ENCODE measurements around the gene CENATAC. TPM values are rescaled to one million over a fixed set of nuclear protein-coding genes. Genes with fewer than 3 reads are reported as not detected.
"Not testable (repeated sequence)": the region's sequence is repeated elsewhere in the genome, so short reads cannot be mapped to it uniquely, and the experiment has no call there.

CENATAC gene
- total RNA-seq, 1 experiment from 2014 or later = 11.9 TPM

GRCh38 chr11:119054418-119054817 is 56.5 kb downstream of the CENATAC start:
- no peak for DNase-seq (ENCODE audit: low spot score)

- no peak for DNase-seq (ENCODE audit: low spot score)
Measured at GRCh38 chr11:119055901-119056300, 58.0 kb downstream of the CENATAC start.

- DNase-seq (ENCODE audit: low spot score) = no peak
Measured at GRCh38 chr11:119056421-119056999, 58.6 kb downstream of the CENATAC start.

GRCh38 chr11:119057000-119057769 is 59.2 kb downstream of the CENATAC start, which contains the start of gene HYOU1:
TSS of gene HYOU1 (minus strand) at chr11:119057205. CDS start at chr11:119056160, 1,045 bp downstream.
- peak; percentile 93 for DNase-seq (ENCODE audit: low spot score)

GRCh38 chr11:119059128-119059527 is 61.2 kb downstream of the CENATAC start:
- not testable (repeated sequence) for DNase-seq (ENCODE audit: low spot score)

GRCh38 chr11:119061256-119061655 is 63.3 kb downstream of the CENATAC start:
- DNase-seq (ENCODE audit: low spot score) = no peak

- DNase-seq (ENCODE audit: low spot score) = peak; percentile 61
Measured at GRCh38 chr11:119062779-119063178, 64.8 kb downstream of the CENATAC start.

GRCh38 chr11:119065369-119065768 is 67.4 kb downstream of the CENATAC start:
- DNase-seq (ENCODE audit: low spot score) = peak; percentile 33

Other genes starting within 250 kb of the CENATAC start
- gene DDX6, start 207.0 kb upstream of the CENATAC start, total RNA-seq (2014; rRNA removed; shearing (Covaris generic)) = 60.1 and 67.0 TPM in 2 replicates
- not detected in 2 replicates for gene CXCR5, start 114.2 kb upstream of the CENATAC start, total RNA-seq (2014; rRNA removed; shearing (Covaris generic))
- 3.3 and 7.5 TPM in 2 replicates for gene BCL9L, start 72.2 kb upstream of the CENATAC start, total RNA-seq (2014; rRNA removed; shearing (Covaris generic))
- not detected in 2 replicates for gene UPK2, start 41.8 kb upstream of the CENATAC start, total RNA-seq (2014; rRNA removed; shearing (Covaris generic))
- not detected in 2 replicates for gene FOXR1, start 26.4 kb upstream of the CENATAC start, total RNA-seq (2014; rRNA removed; shearing (Covaris generic))
- 3,227 and 3,660 TPM in 2 replicates for gene RPS25, start 20.2 kb downstream of the CENATAC start, total RNA-seq (2014; rRNA removed; shearing (Covaris generic))
- 118 and 134 TPM in 2 replicates for gene TRAPPC4, start 20.6 kb downstream of the CENATAC start, total RNA-seq (2014; rRNA removed; shearing (Covaris generic))
- gene SLC37A4, start 32.7 kb downstream of the CENATAC start, total RNA-seq (2014; rRNA removed; shearing (Covaris generic)) = 21.7 and 26.6 TPM in 2 replicates
- gene HYOU1, start 59.1 kb downstream of the CENATAC start, total RNA-seq (2014; rRNA removed; shearing (Covaris generic)) = 134 and 143 TPM in 2 replicates
- 13.8 and 19.2 TPM in 2 replicates for gene VPS11, start 69.7 kb downstream of the CENATAC start, total RNA-seq (2014; rRNA removed; shearing (Covaris generic))
- 6.2 and 16.4 TPM in 2 replicates for gene HMBS, start 86.7 kb downstream of the CENATAC start, total RNA-seq (2014; rRNA removed; shearing (Covaris generic))
- gene DPAGT1, start 103.7 kb downstream of the CENATAC start, total RNA-seq (2014; rRNA removed; shearing (Covaris generic)) = 25.0 and 43.7 TPM in 2 replicates
- 2.3 and 5.1 TPM in 2 replicates for gene C2CD2L, start 109.2 kb downstream of the CENATAC start, total RNA-seq (2014; rRNA removed; shearing (Covaris generic))
- 6.1 and 7.2 TPM in 2 replicates for gene HINFP, start 123.4 kb downstream of the CENATAC start, total RNA-seq (2014; rRNA removed; shearing (Covaris generic))
- 0.25 TPM in 1 of 2 replicates, not detected in the other for gene ABCG4, start 150.9 kb downstream of the CENATAC start, total RNA-seq (2014; rRNA removed; shearing (Covaris generic))
- gene NLRX1, start 170.6 kb downstream of the CENATAC start, total RNA-seq (2014; rRNA removed; shearing (Covaris generic)) = 14.3 and 14.7 TPM in 2 replicates
- gene NHERF4, start 187.3 kb downstream of the CENATAC start, total RNA-seq (2014; rRNA removed; shearing (Covaris generic)) = not detected in 2 replicates
- 7.3 and 11.0 TPM in 2 replicates for gene CBL, start 208.2 kb downstream of the CENATAC start, total RNA-seq (2014; rRNA removed; shearing (Covaris generic))